PC-3 (cell line): ENCODE measurements around the gene CCL22. TPM values are rescaled to one million over a fixed set of nuclear protein-coding genes. Genes with fewer than 3 reads are reported as not detected.

ENCODE experiments used
- ATAC-seq: fragments of 200-7000 bp; cut with Tn5 transposase; 2 replicates; pipeline ENCODE4 v1.9.1; 2020; ENCODE audit warnings: mild to moderate bottlenecking, moderate library complexity
- BruUV-seq: library from RNA; stranded (reverse); fragments of 400-500 nt; replicated peaks from 2 replicates; lab custom pipeline; 2021; lab: Mats Ljungman, UMichigan
- CTCF ChIA-PET: fragments of 300-600 bp; sonication (Branson Sonifier 250); formaldehyde crosslinking; loops from one replicate; lab custom pipeline; 2022; ENCODE audit warnings: antibody characterized with exemption; lab: Charles Lee
- POLR2A ChIA-PET: fragments of 300-600 bp; sonication (Branson Sonifier 250); formaldehyde crosslinking; loops from one replicate; lab custom pipeline; 2022; ENCODE audit warnings: antibody characterized with exemption; ENCODE audit not compliant: unreplicated experiment; lab: Charles Lee
- DNase-seq: peaks from one replicate; pipeline ENCODE4 v3.0.0-alpha.2; 2015
- H2AFZ ChIP-seq: fragments of 300-600 bp; sonication (generic); 2 replicates; pipeline ENCODE4 v1.6.0; 2016; ENCODE audit warnings: antibody characterized with exemption, low read length
- H3F3A ChIP-seq: fragments of 300-600 bp; sonication (generic); one replicate; pipeline ENCODE4 v1.6.0; 2017; ENCODE audit warnings: antibody characterized with exemption, low read length, control low read depth, mild to moderate bottlenecking; ENCODE audit not compliant: unreplicated experiment
- H3K27ac ChIP-seq: fragments of 300-600 bp; sonication (generic); 2 replicates; pipeline ENCODE4 v1.5.1; 2016; ENCODE audit warnings: mild to moderate bottlenecking, low read length
- H3K27me3 ChIP-seq: fragments of 300-600 bp; sonication (generic); 2 replicates; pipeline ENCODE4 v1.6.1; 2016; ENCODE audit warnings: low read length, mixed read lengths
- H3K36me3 ChIP-seq: fragments of 300-600 bp; sonication (generic); 2 replicates; pipeline ENCODE4 v1.6.1; 2016; ENCODE audit warnings: low read depth, mixed run types, low read length, mixed read lengths
- H3K4me1 ChIP-seq: fragments of 300-600 bp; sonication (generic); 2 replicates; pipeline ENCODE4 v1.5.1; 2016; ENCODE audit warnings: low read length; ENCODE audit not compliant: insufficient read depth
- H3K4me2 ChIP-seq: fragments of 300-600 bp; sonication (generic); 2 replicates; pipeline ENCODE4 v1.6.0; 2016; ENCODE audit warnings: low read length
- H3K4me3 ChIP-seq: fragments of 300-600 bp; sonication (generic); 2 replicates; pipeline ENCODE4 v1.5.1; 2016; ENCODE audit warnings: mild to moderate bottlenecking, low read length, mixed read lengths
- H3K79me2 ChIP-seq: fragments of 300-600 bp; sonication (generic); 2 replicates; pipeline ENCODE4 v1.6.1; 2017; ENCODE audit warnings: low read length, mixed read lengths
- H3K9ac ChIP-seq: fragments of 300-600 bp; sonication (generic); 2 replicates; pipeline ENCODE4 v1.6.0; 2016; ENCODE audit warnings: mild to moderate bottlenecking, low read length
- H3K9me2 ChIP-seq: fragments of 300-600 bp; sonication (generic); replicated peaks from 2 replicates; pipeline ENCODE4 v1.6.1; 2016; ENCODE audit warnings: mixed run types, low read length, mixed read lengths
- H3K9me3 ChIP-seq: fragments of 300-600 bp; sonication (generic); 2 replicates; pipeline ENCODE4 v1.6.1; 2016; ENCODE audit warnings: low read length, mixed read lengths
- H4K20me1 ChIP-seq: fragments of 300-600 bp; sonication (generic); 2 replicates; pipeline ENCODE4 v1.6.1; 2016; ENCODE audit warnings: low read length, mixed read lengths
- CTCF ChIP-seq: fragments of 300-600 bp; sonication (generic); conservative IDR thresholded peaks from 2 replicates; pipeline ENCODE4 v1.5.1; 2017; ENCODE audit warnings: antibody characterized with exemption, low read depth, mild to moderate bottlenecking, low read length
- EZH2 ChIP-seq: fragments of 300-600 bp; sonication (generic); IDR thresholded peaks from one replicate; pipeline ENCODE4 v1.6.1; 2017; ENCODE audit warnings: antibody characterized with exemption, mild to moderate bottlenecking, low read length; ENCODE audit not compliant: unreplicated experiment
- EZH2phosphoT487 ChIP-seq: fragments of 300-600 bp; sonication (generic); IDR thresholded peaks from 2 replicates; pipeline ENCODE4 v1.6.1; 2018; ENCODE audit warnings: mild to moderate bottlenecking, antibody characterized with exemption, low read length, borderline replicate concordance
- intact Hi-C: fragments of 100-400 bp; cut with micrococcal nuclease; formaldehyde crosslinking; loops from 2 replicates; pipeline ENCODE4 v1.9.0; 2023
- total RNA-seq: library from RNA; depleted of rRNA; stranded (reverse); fragments of >200 nt; gene quantifications from 2 replicates; pipeline ENCODE4 v1.2.3, GENCODE V29; 2014

Gene CCL22
- total RNA-seq, 1 experiment from 2014 or later, result not detected

GRCh38 chr16:57325458-57325857 is 33.1 kb upstream of the CCL22 start:
- no TSS peak for BruUV-seq
- no peaks in the 10 kb centered on the region for H3K36me3 ChIP-seq
- POLR2A ChIA-PET, result no interaction called here
- no peaks in the 10 kb centered on the region for H3K9me2 ChIP-seq
- H4K20me1 ChIP-seq, result no peaks in the 10 kb centered on the region
- CTCF ChIA-PET, result no interaction called here
- no peaks in the 10 kb centered on the region for H3K79me2 ChIP-seq
- peak; percentile 22 for DNase-seq
- no peaks in the 10 kb centered on the region for H3F3A ChIP-seq
- no peak for ATAC-seq
- H3K27ac ChIP-seq, result no peak overlapping the region
- H3K9ac ChIP-seq, result no peak overlapping the region
- H3K4me3 ChIP-seq, result no peak overlapping the region
- H3K4me2 ChIP-seq, result no peak overlapping the region
- intact Hi-C loops, result no loop called here
- no peak overlapping the region for H2AFZ ChIP-seq
- no peaks in the 10 kb centered on the region for H3K4me1 ChIP-seq
- TF ChIP-seq EZH2, result no peak
- TF ChIP-seq EZH2phosphoT487, result no peak
- no peak for TF ChIP-seq CTCF
- no peaks in the 10 kb centered on the region for H3K9me3 ChIP-seq
- H3K27me3 ChIP-seq, result no peaks in the 10 kb centered on the region

- BruUV-seq, result no TSS peak
- Histone ChIP-seq H3K4me2 (no peak overlapping the region), H4K20me1 (no peaks in the 10 kb centered on the region), H3K79me2 (no peaks in the 10 kb centered on the region), H3K36me3 (no peaks in the 10 kb centered on the region), H3K9me3 (no peaks in the 10 kb centered on the region), H3K27me3 (no peaks in the 10 kb centered on the region), H3K4me3 (no peak overlapping the region), H3K9me2 (no peaks in the 10 kb centered on the region), H3K9ac (no peak overlapping the region), H2AFZ (no peak overlapping the region), H3K27ac (no peak overlapping the region), H3F3A (no peaks in the 10 kb centered on the region), H3K4me1 (no peaks in the 10 kb centered on the region)
- CTCF ChIA-PET, result no interaction called here
- no peak for DNase-seq
- POLR2A ChIA-PET, result no interaction called here
- TF ChIP-seq EZH2 (no peak), CTCF (no peak)
- intact Hi-C loops, result no loop called here
- no peak for ATAC-seq
These were observed 28.8 kb upstream of the CCL22 start for GRCh38 chr16:57329718-57330327.

GRCh38 chr16:57331355-57331754 is 27.2 kb upstream of the CCL22 start:
- intact Hi-C loops, result no loop called here
- Histone ChIP-seq H3K4me1 (no peaks in the 10 kb centered on the region), H3K9me2 (no peaks in the 10 kb centered on the region), H3K4me2 (no peak overlapping the region), H3K36me3 (no peaks in the 10 kb centered on the region), H3F3A (no peaks in the 10 kb centered on the region), H4K20me1 (no peaks in the 10 kb centered on the region), H3K9ac (no peak overlapping the region), H3K27ac (no peak overlapping the region), H3K9me3 (no peaks in the 10 kb centered on the region), H3K27me3 (no peaks in the 10 kb centered on the region), H3K4me3 (no peak overlapping the region), H3K79me2 (no peaks in the 10 kb centered on the region), H2AFZ (no peak overlapping the region)
- ATAC-seq (no peak), DNase-seq (no peak)
- TF ChIP-seq EZH2 (no peak), CTCF (no peak), EZH2phosphoT487 (no peak)
- no TSS peak for BruUV-seq
- POLR2A ChIA-PET, result no interaction called here
- CTCF ChIA-PET, result no interaction called here
